GM12878 (cell line): Measurements from ENCODE around the gene ATP6V1C2. TPM values are rescaled to one million over a fixed set of nuclear protein-coding genes. Genes with fewer than 3 reads are reported as not detected.

Experiments used
- ATAC-seq: fragments of 200-7000 bp; cut with Tn5 transposase; 3 replicates; pipeline ENCODE4 v1.9.1; 2020; ENCODE audit warnings: mild to moderate bottlenecking, moderate library complexity
- BruUV-seq: library from RNA; stranded (reverse); fragments of 400-500 nt; replicated peaks from 2 replicates; lab custom pipeline; 2021; lab: Mats Ljungman, UMichigan
- CTCF ChIA-PET: fragments of 300-600 bp; sonication (Branson Sonifier 250); formaldehyde crosslinking; extraction: SDS; loops from one replicate; lab custom pipeline; 2021; ENCODE audit warnings: inconsistent platforms; lab: Yijun Ruan, JAX
- POLR2A ChIA-PET: fragments of 350-600 bp; formaldehyde crosslinking; extraction: SDS; loops from one replicate; lab custom pipeline; 2021; ENCODE audit warnings: inconsistent platforms; lab: Charles Lee
- RAD21 ChIA-PET: fragments of 300-600 bp; sonication (Branson Sonifier 250); formaldehyde crosslinking; loops from one replicate; lab custom pipeline; 2023; ENCODE audit warnings: antibody characterized with exemption; ENCODE audit not compliant: unreplicated experiment; lab: Charles Lee
- SMC1A ChIA-PET: fragments of 300-600 bp; sonication (Branson Sonifier 250); formaldehyde crosslinking; loops from one replicate; lab custom pipeline; 2023; ENCODE audit not compliant: unreplicated experiment, uncharacterized antibody; lab: Charles Lee
- DNase-seq: peaks from one replicate; pipeline ENCODE4 v3.0.0-alpha.2; 2011; ENCODE audit warnings: low read depth, low spot score
- FAIRE-seq: peaks from 3 replicates; lab custom pipeline; 2011; peaks lifted over from hg19 to GRCh38; lab: Jason Lieb, UNC
- H2AFZ ChIP-seq: 2 replicates; pipeline ENCODE4 v1.6.0; 2011; ENCODE audit warnings: low read depth, low read length, control low read depth; ENCODE audit not compliant: control insufficient read depth
- H3K27ac ChIP-seq: 2 replicates; pipeline ENCODE4 v1.5.1; 2011; ENCODE audit warnings: control low read depth; ENCODE audit not compliant: control insufficient read depth, insufficient read depth
- H3K27me3 ChIP-seq, 2 experiments: replicated peaks in 1 of 2; 2 replicates each; pipeline versions ENCODE4 v1.6.0 to v1.6.1; 2011; ENCODE audit warnings: low read length in 1 of 2; ENCODE audit not compliant: control insufficient read depth in 2 of 2, insufficient read depth in 2 of 2
- H3K36me3 ChIP-seq, 2 experiments: 2 replicates each; pipeline ENCODE4 v1.5.1; 2011; ENCODE audit warnings: low read length in 1 of 2; ENCODE audit not compliant: control insufficient read depth in 2 of 2, insufficient read depth in 2 of 2
- H3K4me1 ChIP-seq: 2 replicates; pipeline ENCODE4 v1.6.1; 2011; ENCODE audit warnings: mild to moderate bottlenecking, low read length, moderate library complexity, mixed read lengths; ENCODE audit not compliant: control insufficient read depth, insufficient read depth
- H3K4me2 ChIP-seq: 2 replicates; pipeline ENCODE4 v1.6.0; 2011; ENCODE audit warnings: control low read depth; ENCODE audit not compliant: control insufficient read depth, insufficient read depth
- H3K4me3 ChIP-seq: fragments of 200-600 bp; sonication (generic); 2 replicates; pipeline ENCODE4 v1.5.1; 2016
- H3K79me2 ChIP-seq: 2 replicates; pipeline ENCODE4 v1.6.0; 2011; ENCODE audit warnings: low read length; ENCODE audit not compliant: control insufficient read depth, insufficient read depth
- H3K9ac ChIP-seq: 2 replicates; pipeline ENCODE4 v1.8.0; 2011; ENCODE audit warnings: low read length, control low read depth, mixed read lengths; ENCODE audit not compliant: control insufficient read depth, insufficient read depth
- H3K9me3 ChIP-seq: replicated peaks from 3 replicates; pipeline ENCODE4 v1.5.1; 2011; ENCODE audit warnings: mild to moderate bottlenecking, low read length; ENCODE audit not compliant: control insufficient read depth, insufficient read depth
- H4K20me1 ChIP-seq: 2 replicates; pipeline ENCODE4 v1.6.0; 2011; ENCODE audit not compliant: control insufficient read depth, insufficient read depth
- DPF2 ChIP-seq: fragments of 450-650 bp; IDR thresholded peaks from 2 replicates; pipeline ENCODE4 v1.6.1; 2017; ENCODE audit warnings: mild to moderate bottlenecking
- E2F8 ChIP-seq: fragments of 450-650 bp; IDR thresholded peaks from 2 replicates; pipeline ENCODE4 v1.6.1; 2018; ENCODE audit warnings: mild to moderate bottlenecking, low read depth, moderate library complexity; ENCODE audit not compliant: partially characterized antibody
- E4F1 ChIP-seq: fragments of 450-650 bp; IDR thresholded peaks from 2 replicates; pipeline ENCODE4 v1.6.1; 2018; ENCODE audit warnings: borderline replicate concordance, mild to moderate bottlenecking; ENCODE audit not compliant: partially characterized antibody
- GATAD2B ChIP-seq: fragments of 450-650 bp; conservative IDR thresholded peaks from 2 replicates; pipeline ENCODE4 v1.6.1; 2017; ENCODE audit warnings: low read depth, mild to moderate bottlenecking, moderate library complexity
- HDAC6 ChIP-seq: fragments of 200-600 bp; sonication (generic); IDR thresholded peaks from one replicate; pipeline ENCODE4 v1.8.0; 2017; ENCODE audit warnings: antibody characterized with exemption; ENCODE audit not compliant: unreplicated experiment
- HDGF ChIP-seq: fragments of 450-650 bp; IDR thresholded peaks from 2 replicates; pipeline ENCODE4 v1.6.1; 2016; ENCODE audit warnings: antibody characterized with exemption
- NRF1 ChIP-seq: conservative IDR thresholded peaks from 2 replicates; pipeline ENCODE4 v1.6.1; 2011; ENCODE audit warnings: mild to moderate bottlenecking, low read depth, low read length, improper control_type of control experiment
- POLR2A ChIP-seq: IDR thresholded peaks from 2 replicates; pipeline ENCODE4 v1.6.1; 2011; ENCODE audit warnings: low read depth, mild to moderate bottlenecking, low read length
- SRF ChIP-seq, 2 experiments: IDR thresholded peaks; 2 replicates each; pipeline ENCODE4 v1.6.1; 2011; ENCODE audit warnings: low read depth in 2 of 2, low read length in 2 of 2, mild to moderate bottlenecking in 1 of 2, moderate library complexity in 1 of 2
- SUPT20H ChIP-seq: IDR thresholded peaks from 2 replicates; pipeline ENCODE4 v1.6.1; 2011; ENCODE audit warnings: low read depth, mild to moderate bottlenecking, low read length, moderate library complexity, borderline replicate concordance; ENCODE audit not compliant: control insufficient read depth
- TCF12 ChIP-seq: IDR thresholded peaks from 2 replicates; pipeline ENCODE4 v1.6.1; 2011; ENCODE audit warnings: low read depth, mild to moderate bottlenecking, low read length
- WGBS: methylation state at CpG from one replicate; pipeline ENCODE4 v1.1.6; 2016; ENCODE audit warnings: low lambda C conversion rate; ENCODE audit not compliant: insufficient replicate concordance, insufficient coverage; ENCODE audit errors: missing lambda C conversion rate; 5-methylcytosine and 5-hydroxymethylcytosine counted together
- in situ Hi-C: fragments of 300-500 bp; cut with MboI; formaldehyde crosslinking; loops from 9 replicates; pipeline ENCODE4 v1.14.3; 2018; ENCODE audit warnings: mixed read lengths
- intact Hi-C: fragments of 100-400 bp; cut with micrococcal nuclease; formaldehyde crosslinking; loops from one replicate; pipeline ENCODE4 v1.14.2; 2022; ENCODE audit not compliant: unreplicated experiment
- polyA plus RNA-seq, 11 experiments: library from polyadenylated mRNA; depleted of rRNA in 4 of 11; unstranded in 6 of 11; stranded (reverse) in 5 of 11; fragments of >200 nt; fragmentation: Nextera tagmentation in 4 of 11; fragmentation: Illumina TruSeq in 1 of 11; extraction: Ambion mirVana in 4 of 11; extraction: Trizol in 1 of 11; gene quantifications; 1 replicate in 1 of 11; 2 replicates in 10 of 11; pipeline versions ENCODE4 v1.2.1 to v1.2.3, GENCODE V29; 2011 to 2016; ENCODE audit warnings: inconsistent platforms in 2 of 11, missing spikeins in 2 of 11, low read depth in 1 of 11
- total RNA-seq, 4 experiments: library from RNA; depleted of rRNA in 3 of 4; stranded (reverse); fragments of >200 nt in 3 of 4; fragmentation: Illumina TruSeq in 1 of 4; extraction: Trizol in 1 of 4; gene quantifications; 2 replicates each; pipeline versions ENCODE4 v1.2.1 to v1.2.3, GENCODE V29; 2013 to 2021

ATP6V1C2 gene
- total and polyA plus RNA-seq, 10 of the 15 experiments (the other 5 are each of a cell fraction or from before 2014, with no cell fraction given): 0.04 to 1.5 (median 0.24) TPM; not detected in 1

GRCh38 chr2:10779776-10780490 lies 58.5 kb downstream of the ATP6V1C2 start:
- FAIRE-seq: no peak
- H3K9me3 ChIP-seq: no peaks in the 10 kb centered on the region
- in situ Hi-C loops: no loop called here
- no peaks in the 10 kb centered on the region for H3K79me2 ChIP-seq
- no peaks in the 10 kb centered on the region for H3K4me1 ChIP-seq
- no peaks in the 10 kb centered on the region for H4K20me1 ChIP-seq
- no peak overlapping the region for H2AFZ ChIP-seq
- ChIA-PET RAD21 (no interaction called here), CTCF (interaction anchor here (2.7 kb wide), 1 partner anchor 351 kb away, joined by 5 read pairs; no protein-coding TSS in a partner anchor), POLR2A (no interaction called here), SMC1A (no interaction called here)
- no TSS peak for BruUV-seq
- intact Hi-C loops: no loop called here
- DNase-seq: no peak
- peaks cover 28 to 47% of the 10 kb centered on the region in 2 experiments for H3K36me3 ChIP-seq
- 93% methylated on average over 24 of the region's 25 CpGs for WGBS
- no peak overlapping the region for H3K27ac ChIP-seq
- H3K4me2 ChIP-seq: no peak overlapping the region
- no peak overlapping the region for H3K9ac ChIP-seq
- no peak overlapping the region for H3K4me3 ChIP-seq
- no peak for ATAC-seq
- H3K27me3 ChIP-seq: no peaks in the 10 kb centered on the region
- TF ChIP-seq E4F1 (peak; percentile 10), DPF2 (no peak), POLR2A (peak; percentile 58)

DNA sequence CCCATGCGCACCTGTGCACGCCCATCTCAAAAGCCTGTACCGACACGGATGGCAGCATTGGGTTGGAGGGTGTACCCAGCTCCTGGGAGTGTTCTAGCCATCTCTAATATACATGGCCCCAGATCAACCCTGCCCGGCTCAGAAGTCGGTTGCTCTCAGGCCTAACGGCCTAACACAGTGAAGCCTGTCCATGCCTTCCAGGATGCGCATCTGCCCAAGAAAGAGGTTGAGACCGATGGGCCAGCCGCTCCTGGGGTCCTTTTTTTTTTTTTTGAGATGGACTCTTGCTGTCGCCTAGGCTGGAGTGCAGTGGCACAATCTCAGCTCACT lies 59.0 kb downstream of the ATP6V1C2 start:
- RAD21 ChIA-PET: no interaction called here
- 93% methylated on average over 9 of the region's 11 CpGs for WGBS
- intact Hi-C loops: no loop called here
- no peak for TF ChIP-seq GATAD2B
- no peak for TF ChIP-seq SRF (IDR thresholded peaks at IDR 0.05; ENCODE audit: low read depth in 2 of 2, low read length in 2 of 2)
- no peak for TF ChIP-seq NRF1
- TF ChIP-seq HDAC6: no peak
- no peak for TF ChIP-seq TCF12
- TF ChIP-seq E2F8: no peak
- no peak for TF ChIP-seq HDGF
- no peak for TF ChIP-seq SUPT20H

More for the DNA sequence above, 59.0 kb downstream of the ATP6V1C2 start:
- no peaks in the 10 kb centered on the region for H4K20me1 ChIP-seq
- CTCF ChIA-PET: interaction anchor here (2.7 kb wide), 1 partner anchor 351 kb away, joined by 5 read pairs; no protein-coding TSS in a partner anchor
- H3K4me3 ChIP-seq: no peak overlapping the region
- FAIRE-seq (no peak), DNase-seq (no peak), ATAC-seq (no peak)
- H3K9ac ChIP-seq: no peak overlapping the region
- BruUV-seq: no TSS peak
- POLR2A ChIA-PET: no interaction called here
- no peaks in the 10 kb centered on the region for H3K4me1 ChIP-seq
- SMC1A ChIA-PET: no interaction called here
- no peaks in the 10 kb centered on the region for H3K27me3 ChIP-seq
- peaks cover 28 to 52% of the 10 kb centered on the region in 2 experiments for H3K36me3 ChIP-seq
- no peaks in the 10 kb centered on the region for H3K79me2 ChIP-seq
- no peak overlapping the region for H2AFZ ChIP-seq
- no peak overlapping the region for H3K4me2 ChIP-seq
- no peak overlapping the region for H3K27ac ChIP-seq
- in situ Hi-C loops: no loop called here
- H3K9me3 ChIP-seq: no peaks in the 10 kb centered on the region
